ENCODE measurements around the gene CFAP210. TPM values are rescaled to one million over a fixed set of nuclear protein-coding genes. Genes with fewer than 3 reads are reported as not detected.

The CFAP210 gene, protein sequence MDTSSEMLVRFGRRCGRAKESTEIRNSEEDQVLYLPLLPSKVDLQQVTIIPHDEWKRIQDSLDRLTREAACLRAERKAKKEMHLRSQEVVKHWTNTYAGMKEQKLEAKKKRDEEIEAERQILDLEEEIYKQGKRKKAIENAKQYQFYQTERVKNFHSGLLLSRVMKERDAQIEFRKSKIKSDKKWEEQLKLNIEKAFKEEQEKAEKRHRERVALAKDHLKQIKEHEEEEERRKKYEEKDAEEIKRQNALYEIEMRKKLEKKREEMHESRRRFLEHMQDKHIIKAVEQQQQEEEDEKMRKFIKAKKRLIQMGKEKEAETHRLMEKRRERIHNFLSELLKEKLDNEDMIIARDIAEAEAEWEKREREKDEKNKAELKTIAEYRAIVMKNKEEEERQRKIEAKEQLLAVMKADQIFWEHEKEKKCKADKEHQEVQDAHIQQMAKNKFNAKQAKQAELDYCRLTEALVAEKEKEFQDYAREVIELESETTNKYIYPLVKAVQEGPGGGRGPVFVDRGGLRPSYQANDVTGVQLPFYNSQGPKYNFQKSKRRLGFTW
- not detected for total RNA-seq

DNA sequence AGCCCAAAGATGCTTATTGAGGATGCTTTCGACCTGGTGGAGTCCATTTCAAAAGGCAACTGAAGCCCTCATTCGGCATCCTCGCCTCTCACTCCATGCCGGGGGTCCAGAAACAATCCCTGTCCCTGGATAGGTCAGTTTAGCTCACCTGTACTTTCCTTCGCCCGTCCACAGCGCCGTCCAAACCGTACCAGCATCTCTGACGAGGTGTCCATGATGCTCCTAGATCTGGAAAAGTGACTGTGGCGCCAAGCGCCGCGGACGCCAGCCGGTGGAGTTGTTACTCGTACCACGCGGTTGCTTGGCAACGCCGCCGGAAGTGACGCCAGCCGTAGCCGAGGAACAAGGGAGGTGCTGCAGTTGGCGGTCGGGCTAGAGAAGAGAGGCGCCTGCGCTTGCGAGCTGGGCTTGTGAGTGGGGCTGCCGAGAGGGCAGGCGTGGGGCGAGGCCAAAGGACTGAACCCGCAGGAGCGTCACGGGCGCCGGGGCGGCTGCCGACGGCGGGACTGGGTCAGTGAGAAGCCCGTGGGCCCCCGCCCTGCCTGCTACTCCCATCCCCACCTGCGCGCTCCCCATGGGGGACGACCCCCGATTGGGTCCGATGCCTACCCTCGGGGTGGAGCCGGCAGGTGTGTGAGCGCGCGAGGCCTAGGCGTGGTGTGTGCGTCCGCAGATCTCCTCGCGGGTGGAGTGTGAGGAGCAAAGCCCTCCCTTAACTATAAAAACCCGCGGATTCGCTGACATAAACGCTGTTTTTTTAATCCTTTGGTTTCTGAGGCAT lies at the start of gene CFAP210, which contains the start of gene PHOSPHO2:
Gene CFAP210, minus strand, starts transcription at position 293 of the 781 bp plus-strand sequence. Its CDS starts 78 bp downstream, at position 215.
Gene PHOSPHO2, plus strand, starts transcription at position 357 of the 781 bp plus-strand sequence. CDS start 6,503 bp downstream, outside the sequence.
- peak; percentile 100 for ATAC-seq

DNA sequence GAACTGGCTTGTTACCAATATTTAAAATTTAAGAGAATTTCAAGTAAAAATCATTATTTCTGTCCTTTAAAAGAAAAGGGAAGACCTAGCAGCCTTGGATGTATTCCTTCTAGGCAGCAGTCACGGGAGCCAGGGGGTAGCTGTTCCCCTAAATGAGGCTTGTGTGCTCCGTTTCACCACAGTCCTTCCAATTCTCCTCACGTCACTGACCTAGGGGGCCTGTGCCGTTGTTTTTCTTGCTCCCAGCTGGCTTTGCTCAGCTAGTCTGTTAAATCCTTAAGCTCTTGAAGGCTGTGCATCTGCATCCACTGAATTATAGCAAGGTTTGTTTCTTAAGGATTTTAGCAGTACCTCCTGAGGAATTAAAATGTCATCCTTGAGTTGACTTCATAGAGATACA lies 49.3 kb upstream of the CFAP210 start:
- ATAC-seq, result no peak

- ATAC-seq, result no peak
Observed at GRCh38 chr2:169739351-169739750, 45.1 kb upstream of the CFAP210 start.

GRCh38 chr2:169738566-169739229 lies 44.5 kb upstream of the CFAP210 start:
- ATAC-seq, result no peak

DNA sequence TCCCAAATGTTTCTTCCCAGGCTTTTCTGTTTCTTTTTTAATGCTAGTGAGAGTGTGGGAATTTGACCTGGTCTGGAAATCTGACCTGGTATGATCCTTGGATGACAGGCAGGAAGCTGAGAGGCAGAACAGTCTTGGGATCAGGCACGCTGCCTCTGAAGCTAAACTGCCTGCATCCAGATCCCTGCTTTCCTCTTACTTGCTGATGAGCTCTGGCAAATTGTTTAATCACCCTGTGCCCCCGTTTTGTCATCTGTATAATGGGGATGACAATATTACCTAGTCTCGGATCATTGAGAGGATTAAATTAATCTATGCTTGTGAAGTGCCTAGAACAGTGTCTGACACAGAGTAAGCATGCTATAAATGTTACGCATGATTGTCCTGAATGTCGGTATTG lies 42.7 kb upstream of the CFAP210 start:
- ATAC-seq, result no peak

- ATAC-seq, result no peak
Observed at GRCh38 chr2:169735623-169736022, 41.4 kb upstream of the CFAP210 start.

DNA sequence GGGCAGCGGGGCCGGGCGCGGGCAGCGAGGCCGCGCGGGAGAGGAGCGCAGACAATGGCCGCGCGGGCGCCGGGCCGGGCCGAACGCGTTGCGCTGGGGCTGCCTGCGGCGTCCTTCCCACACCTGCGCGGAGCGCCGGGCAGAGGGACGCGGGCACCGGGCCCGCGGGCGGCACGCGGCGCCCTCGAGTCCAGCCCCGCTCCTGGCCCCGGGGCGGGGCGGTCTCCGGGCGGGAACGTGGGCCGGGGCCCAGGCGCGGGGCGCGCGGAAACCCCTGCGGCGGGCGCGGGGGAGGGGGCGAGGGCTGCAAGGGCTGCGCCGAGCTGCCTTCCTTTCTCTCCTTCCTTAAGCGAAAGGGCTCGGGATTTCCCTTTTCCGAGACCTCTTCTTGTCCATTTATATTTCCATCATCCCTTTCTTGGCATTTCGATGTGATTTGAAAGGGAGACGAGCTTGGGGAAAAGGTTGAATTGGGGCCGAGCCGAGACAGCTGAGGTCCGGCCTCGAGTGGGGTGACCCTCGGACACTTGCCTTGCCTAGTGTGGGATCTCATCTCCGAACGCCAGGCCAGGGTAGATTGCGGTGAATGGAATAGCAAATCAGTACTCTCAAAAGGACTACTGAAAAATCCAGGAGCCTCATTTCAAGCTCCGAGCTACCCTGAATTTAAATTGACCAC lies 40.1 kb upstream of the CFAP210 start:
- ATAC-seq, result peak; percentile 48

DNA sequence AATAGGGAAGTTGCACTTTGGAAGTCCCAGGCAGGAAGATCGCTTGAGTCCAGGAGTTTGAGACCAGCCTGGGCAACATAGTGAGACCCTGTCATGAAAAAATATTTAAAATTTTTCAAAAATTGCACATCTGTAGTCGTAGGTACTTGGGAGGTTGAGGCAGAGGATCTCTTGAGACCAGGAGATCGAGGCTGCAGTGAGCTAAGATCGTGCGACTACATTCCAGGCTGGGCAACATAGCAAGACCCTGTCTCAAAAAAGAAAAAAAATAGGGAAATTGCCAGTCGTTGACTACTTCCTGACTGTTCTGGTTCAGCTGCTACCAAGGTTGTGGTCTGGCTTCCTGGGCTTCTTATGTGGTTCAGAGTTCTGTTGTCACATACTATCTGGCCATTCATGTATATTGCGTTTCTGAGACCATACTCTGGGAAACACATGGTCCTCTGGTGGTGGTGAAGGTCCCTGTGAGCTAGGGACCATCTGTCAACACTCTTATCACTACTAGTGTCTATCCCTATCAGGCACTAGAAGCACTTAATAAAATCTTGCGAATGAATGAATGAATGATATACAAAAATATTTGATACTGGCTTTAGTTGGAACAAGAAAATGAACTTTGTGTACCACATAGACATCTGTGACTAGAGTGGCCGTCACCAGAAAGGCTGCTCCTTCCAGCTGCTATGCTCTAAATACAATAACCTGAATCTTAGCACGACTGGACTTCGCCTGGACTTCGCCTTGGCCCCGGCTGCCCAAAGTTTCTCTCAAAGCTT lies 38.6 kb upstream of the CFAP210 start:
- ATAC-seq, result no peak

GRCh38 chr2:169732075-169732474 lies 37.9 kb upstream of the CFAP210 start:
- no peak for ATAC-seq

DNA sequence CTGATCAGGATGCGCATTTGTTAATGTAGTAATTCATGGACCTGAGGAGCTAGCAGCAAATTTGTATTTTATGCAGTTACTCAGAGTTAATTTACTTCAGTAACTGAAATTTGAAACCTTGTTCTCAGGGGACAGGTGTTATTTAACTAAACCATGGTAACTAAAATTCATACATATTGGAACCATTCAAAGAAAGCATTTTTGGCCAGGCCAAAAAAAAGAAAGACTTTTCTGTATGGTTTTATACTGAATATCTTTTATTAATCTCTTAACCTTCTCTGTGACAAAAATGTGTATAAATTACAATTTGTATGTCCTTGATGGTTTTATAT lies 35.0 kb upstream of the CFAP210 start:
- no peak for ATAC-seq

- no peak for ATAC-seq
Observed at GRCh38 chr2:169727065-169727464, 32.9 kb upstream of the CFAP210 start.

DNA sequence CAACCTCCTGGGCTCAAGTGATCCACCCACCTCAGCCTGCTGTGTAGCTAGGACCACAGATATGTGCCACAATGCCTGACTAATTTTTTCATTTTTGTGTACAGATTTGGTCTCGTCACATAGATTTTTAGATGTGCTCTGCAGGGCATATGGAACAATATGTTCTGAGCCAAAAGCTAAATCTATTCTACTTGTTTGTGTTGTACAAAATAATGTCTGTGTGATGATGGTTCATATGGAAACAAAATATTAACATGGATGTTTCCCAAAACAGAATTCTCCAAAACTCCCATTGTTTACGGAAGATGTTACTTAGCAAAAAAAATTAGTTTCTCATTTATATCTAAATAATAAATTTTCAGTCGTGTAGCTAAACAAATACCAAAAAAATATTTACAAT lies 26.8 kb upstream of the CFAP210 start:
- no peak for ATAC-seq

DNA sequence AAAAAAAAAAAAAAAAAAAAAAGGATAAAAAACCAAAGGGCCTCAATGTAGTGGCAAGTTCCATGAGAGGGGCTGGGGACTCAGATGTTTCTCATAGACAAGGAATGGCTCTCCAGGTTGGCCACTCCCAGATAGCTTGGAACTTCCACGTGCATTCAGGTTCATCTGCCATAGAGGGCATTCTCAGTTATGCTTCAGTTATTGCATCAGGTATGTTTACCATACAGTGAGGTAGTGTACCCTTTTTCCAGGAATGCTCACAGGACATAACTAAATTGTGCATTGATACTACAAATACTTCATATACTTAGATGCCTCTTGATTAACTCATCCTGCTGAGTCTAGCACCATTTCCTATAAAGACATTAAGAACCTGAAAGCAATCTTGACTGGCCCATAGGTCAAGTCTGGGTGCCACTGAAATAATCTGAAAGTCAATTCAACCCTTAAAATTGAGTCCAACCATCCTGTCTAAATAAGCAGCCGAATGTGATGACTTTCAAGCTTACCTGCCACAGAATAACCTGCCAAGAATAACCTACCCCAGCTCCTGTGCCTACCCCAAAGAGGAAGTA lies 24.8 kb upstream of the CFAP210 start:
- ATAC-seq, result no peak

DNA sequence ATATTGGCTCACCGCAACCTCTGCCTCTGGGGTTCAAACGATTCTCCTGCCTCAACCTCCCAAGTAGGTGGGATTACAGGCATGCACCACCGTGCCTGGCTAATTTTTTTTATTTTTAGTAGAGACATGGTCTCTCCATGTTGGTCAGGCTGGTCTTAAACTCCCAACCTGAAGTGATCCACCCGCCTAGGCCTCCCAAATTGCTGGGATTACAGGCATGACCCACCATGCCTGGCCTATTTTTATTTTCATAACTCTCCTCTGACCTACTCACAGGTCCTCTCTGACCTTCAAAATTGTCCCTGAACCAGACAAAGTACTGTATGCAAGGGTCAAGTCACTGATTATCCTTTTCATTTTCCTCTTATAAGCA lies 23.5 kb upstream of the CFAP210 start:
- ATAC-seq, result no peak

- no peak for ATAC-seq
Observed at GRCh38 chr2:169716938-169717690, 22.9 kb upstream of the CFAP210 start.

DNA sequence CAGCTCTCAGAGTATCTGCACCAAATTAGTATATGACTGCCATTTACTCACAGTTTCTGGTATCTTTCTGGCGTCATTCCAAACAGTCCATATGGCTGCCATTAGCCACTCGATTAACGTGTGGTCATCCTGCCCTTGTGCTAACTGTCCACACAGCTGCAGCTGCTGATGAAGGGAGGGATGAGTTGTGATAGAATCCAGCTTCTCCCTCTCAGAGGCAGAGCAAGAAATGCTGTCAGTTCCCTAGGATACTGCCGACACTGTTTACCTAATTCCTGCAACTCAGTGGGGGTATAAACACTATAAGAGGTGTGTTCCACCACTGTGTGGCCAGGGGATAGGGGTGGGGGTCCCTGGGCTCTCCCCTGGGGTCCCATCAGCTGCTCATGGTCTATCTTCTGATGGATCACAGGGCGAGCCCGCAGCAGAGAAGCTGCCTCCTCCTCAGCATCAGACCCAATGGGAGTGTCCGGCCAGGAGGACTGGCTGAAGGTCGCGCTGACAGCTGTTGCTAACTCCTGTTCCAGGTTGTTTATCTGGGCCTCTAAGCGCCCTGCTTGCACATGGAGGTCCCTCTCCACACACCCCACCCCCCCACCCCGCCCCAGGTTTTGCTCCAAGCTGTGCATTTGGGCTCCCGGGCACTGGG lies 22.2 kb upstream of the CFAP210 start:
- no peak for ATAC-seq

DNA sequence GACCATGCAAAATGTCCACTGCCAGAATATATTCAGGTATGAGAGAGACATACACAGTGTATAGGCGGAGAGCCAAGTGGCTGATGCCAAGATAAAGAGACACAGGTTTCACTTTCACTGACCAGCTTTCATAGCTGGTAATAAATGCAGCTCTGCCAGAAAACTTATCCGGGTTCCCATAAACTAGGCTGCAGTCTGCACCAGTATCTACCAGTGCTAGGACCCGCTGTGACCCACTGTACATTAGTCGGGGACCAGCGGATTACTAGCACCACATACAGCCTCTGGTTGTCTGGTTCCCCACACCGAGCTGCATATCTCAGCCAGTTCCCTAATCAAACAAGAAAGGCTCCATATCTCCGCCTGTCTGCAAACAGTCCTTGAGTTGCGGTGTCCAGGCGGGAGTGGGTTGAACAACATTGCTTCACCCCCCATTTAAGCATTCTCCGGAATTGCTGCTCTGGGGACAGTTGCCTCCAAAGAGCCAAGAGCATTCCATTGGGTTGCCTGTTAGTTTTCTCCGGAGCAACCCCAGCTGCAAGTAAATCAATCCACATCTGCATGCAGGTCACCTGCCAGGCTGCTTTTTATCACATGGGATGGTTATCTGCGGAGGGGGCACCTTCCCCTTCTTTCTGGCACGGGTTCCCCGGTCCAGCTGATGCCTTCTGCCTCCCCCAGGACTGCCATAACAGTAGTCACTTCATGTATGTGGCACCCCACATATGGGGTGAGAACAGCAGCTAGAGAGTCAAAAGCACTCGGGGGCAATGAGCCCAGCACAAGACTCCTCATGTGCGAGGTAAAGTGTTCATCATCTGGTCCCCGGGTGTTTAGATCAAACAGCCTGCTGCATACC lies 21.4 kb upstream of the CFAP210 start:
- ATAC-seq, result no peak

GRCh38 chr2:169714699-169715098 lies 20.5 kb upstream of the CFAP210 start:
- no peak for ATAC-seq

DNA sequence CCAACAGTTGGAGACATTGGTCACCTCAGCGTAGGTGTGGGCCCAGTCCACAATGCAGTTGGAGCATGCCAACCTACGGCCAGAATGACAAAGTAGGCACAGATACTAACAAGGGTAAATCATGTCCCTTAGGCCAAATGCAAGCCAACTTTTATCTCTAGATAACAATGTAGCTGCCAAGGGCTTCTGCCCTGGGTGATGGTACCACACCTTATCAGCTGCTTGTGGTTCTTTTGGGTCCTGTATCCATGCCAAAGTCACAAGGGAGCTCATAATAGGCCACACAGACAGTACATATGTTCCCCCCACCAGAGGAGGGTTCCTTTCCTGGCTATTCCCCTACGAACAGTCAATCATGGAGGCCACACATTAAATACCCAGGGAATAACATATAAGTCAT lies 19.1 kb upstream of the CFAP210 start:
- no peak for ATAC-seq
